ENCODE data around the gene NAA60.

NAA60 gene

DNA sequence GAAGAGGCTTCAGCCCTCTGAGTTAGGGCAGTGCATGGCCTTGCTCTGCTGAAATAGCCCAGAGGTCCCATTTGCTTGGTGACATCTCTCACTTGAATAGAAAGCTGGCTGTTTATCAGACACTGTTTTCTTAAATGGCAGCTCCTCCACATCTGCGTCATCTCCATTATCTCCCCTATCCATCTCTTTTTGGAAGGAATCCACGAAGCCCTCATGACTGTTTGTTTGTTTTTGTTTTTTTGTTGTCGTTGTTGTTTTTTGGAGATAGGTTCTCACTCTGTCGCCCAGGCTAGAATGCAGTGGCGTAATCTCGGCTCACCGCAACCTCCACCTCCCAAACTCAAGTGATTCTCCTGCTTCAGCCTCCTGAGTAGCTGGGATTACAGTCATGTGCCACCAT, 16.6 kb downstream of the NAA60 start:
- POLR2A ChIA-PET = no interaction called here
- CTCF ChIA-PET = no interaction called here
- no peak for DNase-seq (ENCODE audit: low read depth, low spot score)
- TF ChIP-seq, protein P1, sequence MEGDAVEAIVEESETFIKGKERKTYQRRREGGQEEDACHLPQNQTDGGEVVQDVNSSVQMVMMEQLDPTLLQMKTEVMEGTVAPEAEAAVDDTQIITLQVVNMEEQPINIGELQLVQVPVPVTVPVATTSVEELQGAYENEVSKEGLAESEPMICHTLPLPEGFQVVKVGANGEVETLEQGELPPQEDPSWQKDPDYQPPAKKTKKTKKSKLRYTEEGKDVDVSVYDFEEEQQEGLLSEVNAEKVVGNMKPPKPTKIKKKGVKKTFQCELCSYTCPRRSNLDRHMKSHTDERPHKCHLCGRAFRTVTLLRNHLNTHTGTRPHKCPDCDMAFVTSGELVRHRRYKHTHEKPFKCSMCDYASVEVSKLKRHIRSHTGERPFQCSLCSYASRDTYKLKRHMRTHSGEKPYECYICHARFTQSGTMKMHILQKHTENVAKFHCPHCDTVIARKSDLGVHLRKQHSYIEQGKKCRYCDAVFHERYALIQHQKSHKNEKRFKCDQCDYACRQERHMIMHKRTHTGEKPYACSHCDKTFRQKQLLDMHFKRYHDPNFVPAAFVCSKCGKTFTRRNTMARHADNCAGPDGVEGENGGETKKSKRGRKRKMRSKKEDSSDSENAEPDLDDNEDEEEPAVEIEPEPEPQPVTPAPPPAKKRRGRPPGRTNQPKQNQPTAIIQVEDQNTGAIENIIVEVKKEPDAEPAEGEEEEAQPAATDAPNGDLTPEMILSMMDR (IDR thresholded peaks at IDR 0.05; ENCODE audit: insufficient read depth, low read length, missing control alignments) = no peak
- peak overlapping the region; percentile 0; the same call in 1 of the 2 replicates for H3K4me3 ChIP-seq (ENCODE audit: low read depth, low read length)

DNA sequence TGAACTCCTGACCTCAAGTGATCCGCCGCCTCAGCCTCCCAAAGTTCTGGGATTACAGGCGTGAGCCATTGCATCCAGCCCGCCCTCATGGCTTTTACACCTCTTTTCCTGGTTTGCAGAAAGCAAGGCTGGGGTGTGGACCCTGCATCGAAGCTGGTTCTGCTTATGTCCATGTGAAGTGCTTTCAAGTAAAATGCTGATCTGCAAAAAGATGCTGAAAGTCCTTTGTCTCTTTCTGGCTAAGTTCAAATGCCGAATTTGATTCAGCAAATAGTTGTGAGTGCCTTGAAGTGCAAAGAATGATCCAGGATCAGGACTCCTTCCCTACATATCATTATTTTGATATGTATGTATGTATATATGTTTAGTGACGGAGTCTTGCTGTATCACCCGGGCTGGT, 17.1 kb downstream of the NAA60 start:
- TF ChIP-seq, protein P1 (IDR thresholded peaks at IDR 0.05; ENCODE audit: insufficient read depth, low read length, missing control alignments) = no peak
- CTCF ChIA-PET = no interaction called here
- H3K4me3 ChIP-seq (ENCODE audit: low read depth, low read length) = no peak overlapping the region
- DNase-seq (ENCODE audit: low read depth, low spot score) = no peak
- POLR2A ChIA-PET = no interaction called here

DNA sequence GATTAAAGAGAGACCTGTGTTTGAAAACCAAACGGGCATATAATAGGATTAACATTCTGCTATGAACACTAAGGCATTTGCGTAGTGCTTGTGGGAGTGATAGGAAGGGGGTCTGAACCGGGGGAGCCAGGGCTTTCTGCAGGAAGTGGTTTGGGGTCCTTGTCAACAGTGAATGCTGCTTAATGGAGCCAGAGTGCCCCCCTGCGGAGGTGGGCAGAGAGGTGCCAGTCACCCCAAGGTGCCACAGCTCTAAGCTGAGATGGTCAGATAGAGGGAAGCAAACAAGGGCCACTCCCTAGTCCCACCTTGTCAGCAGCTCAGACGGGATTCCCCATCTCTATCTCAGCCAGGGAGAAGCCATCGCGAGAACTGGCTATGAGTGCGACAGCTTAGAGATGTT, 17.7 kb downstream of the NAA60 start:
- DNase-seq (ENCODE audit: low read depth, low spot score) = no peak
- H3K4me3 ChIP-seq (ENCODE audit: low read depth, low read length) = no peak overlapping the region
- CTCF ChIA-PET = no interaction called here
- TF ChIP-seq, protein P1 (IDR thresholded peaks at IDR 0.05; ENCODE audit: insufficient read depth, low read length, missing control alignments) = no peak
- POLR2A ChIA-PET = no interaction called here

DNA sequence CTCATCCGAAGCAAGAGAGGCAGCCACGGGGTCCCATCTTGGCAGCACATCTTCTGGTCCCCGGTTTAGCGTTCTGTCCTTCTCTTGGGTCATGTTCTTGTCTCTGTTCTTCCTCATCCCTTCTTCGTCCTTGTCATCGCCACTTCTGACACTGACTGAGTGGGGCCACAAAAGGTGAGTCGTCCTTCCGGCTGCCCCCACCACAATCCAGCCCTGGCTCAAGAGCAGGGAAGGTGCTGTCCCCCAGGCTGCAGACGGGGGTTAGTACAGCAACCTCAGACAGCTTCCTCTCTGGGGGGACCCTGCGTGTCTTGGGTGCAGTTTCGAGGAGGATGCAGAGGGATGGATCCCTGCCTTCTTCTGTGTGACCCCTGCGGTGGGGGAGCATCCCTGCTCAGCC, 21.8 kb downstream of the NAA60 start:
- POLR2A ChIA-PET = no interaction called here
- CTCF ChIA-PET = no interaction called here
- H3K4me3 ChIP-seq (ENCODE audit: low read depth, low read length) = no peak overlapping the region
- no peak for DNase-seq (ENCODE audit: low read depth, low spot score)
- TF ChIP-seq, protein P1 (IDR thresholded peaks at IDR 0.05; ENCODE audit: insufficient read depth, low read length, missing control alignments) = no peak

DNA sequence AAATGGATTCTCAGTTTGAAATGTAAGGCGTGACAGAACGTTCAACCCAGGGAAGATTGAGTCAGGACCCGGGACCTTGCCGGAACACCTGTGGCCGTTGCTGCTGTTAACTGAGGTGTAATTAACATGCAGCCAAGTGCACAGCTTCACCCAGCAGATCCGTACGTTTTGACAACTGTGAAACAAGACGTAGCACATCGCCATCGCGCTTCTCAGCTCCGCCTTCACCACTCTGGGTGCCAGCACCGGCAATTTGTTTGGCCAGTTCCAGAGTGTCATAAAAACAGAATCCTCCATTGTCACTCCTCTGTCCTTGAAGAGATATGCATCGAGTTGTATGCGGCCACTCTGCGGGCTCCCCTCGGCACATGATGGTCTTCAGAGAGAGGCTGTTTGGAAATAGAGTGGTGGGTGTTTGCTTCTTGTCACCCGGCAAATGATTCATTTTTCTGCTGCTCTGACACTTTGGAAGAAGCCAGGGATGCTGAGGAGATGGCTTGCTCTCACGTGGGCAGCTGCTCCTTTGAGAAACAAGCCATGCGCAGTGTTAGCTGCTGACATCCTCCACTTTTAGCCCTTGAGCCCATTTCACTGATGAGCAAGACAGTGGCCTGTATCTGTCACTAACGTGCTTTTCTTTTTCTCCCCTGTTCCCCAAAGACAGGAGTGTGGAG, 22.6 kb downstream of the NAA60 start:
- POLR2A ChIA-PET = no interaction called here
- CTCF ChIA-PET = no interaction called here
- TF ChIP-seq, protein P1 (IDR thresholded peaks at IDR 0.05; ENCODE audit: insufficient read depth, low read length, missing control alignments) = no peak
- no peak for DNase-seq (ENCODE audit: low read depth, low spot score)
- no peak overlapping the region for H3K4me3 ChIP-seq (ENCODE audit: low read depth, low read length)

DNA sequence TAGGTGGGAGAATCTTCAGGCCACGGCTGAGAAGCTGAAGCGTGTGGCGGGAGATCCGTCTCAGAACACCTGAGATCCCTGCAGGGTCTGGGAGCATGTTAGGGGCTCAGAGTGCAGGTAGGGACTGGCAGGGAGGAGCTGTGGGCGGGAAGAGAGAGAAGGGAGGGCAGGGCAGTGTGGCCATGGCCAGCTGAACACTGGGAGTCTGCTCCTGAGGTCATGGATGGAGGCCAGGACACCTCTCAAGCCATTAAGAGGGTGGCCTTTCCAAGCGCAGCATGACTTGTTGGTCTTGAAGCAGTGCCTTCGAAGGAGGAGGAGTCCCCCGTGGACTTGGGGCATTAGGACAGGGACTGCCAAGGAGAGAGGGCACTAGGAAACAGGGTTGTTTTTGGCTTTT, 23.7 kb downstream of the NAA60 start:
- no peak overlapping the region for H3K4me3 ChIP-seq (ENCODE audit: low read depth, low read length)
- ChIA-PET CTCF (interaction anchor here (1.0 kb wide), 1 partner anchor 200 kb away, joined by 3 read pairs; no protein-coding TSS in a partner anchor), POLR2A (no interaction called here)
- TF ChIP-seq, protein P1 (IDR thresholded peaks at IDR 0.05; ENCODE audit: insufficient read depth, low read length, missing control alignments) = no peak
- no peak for DNase-seq (ENCODE audit: low read depth, low spot score)
